Fibroblast of mammary gland (primary cell): ENCODE measurements around the gene OR10H5.
A peak's percentile ranks its signal among the peaks of the same experiment; 100 is the strongest.
"Not testable (repeated sequence)": the region's sequence is repeated elsewhere in the genome, so short reads cannot be mapped to it uniquely, and the experiment has no call there.

ENCODE experiments used
- DNase-seq: peaks from one replicate; pipeline ENCODE4 v3.0.0-alpha.2; 2010; ENCODE audit warnings: low read depth
- H3K4me3 ChIP-seq: 2 replicates; pipeline ENCODE4 v1.5.1; 2011; ENCODE audit warnings: low read depth, mild to moderate bottlenecking, low read length, moderate library complexity; ENCODE audit not compliant: control insufficient read depth
- CTCF ChIP-seq: conservative IDR thresholded peaks from 2 replicates; pipeline ENCODE4 v1.5.1; 2011; ENCODE audit warnings: low read depth, low read length, inconsistent platforms; ENCODE audit not compliant: control insufficient read depth, insufficient read depth

OR10H5 gene

GRCh38 chr19:15828121-15828610 lies 40.7 kb downstream of the OR10H5 start:
- H3K4me3 ChIP-seq = no peak overlapping the region
- no peak for DNase-seq
- no peak for TF ChIP-seq CTCF

GRCh38 chr19:15828611-15829305 lies 41.3 kb downstream of the OR10H5 start:
- H3K4me3 ChIP-seq, DNase-seq: not testable (repeated sequence)

GRCh38 chr19:15829306-15829698 lies 41.8 kb downstream of the OR10H5 start:
- no peak for DNase-seq
- no peak overlapping the region for H3K4me3 ChIP-seq
- no peak for TF ChIP-seq CTCF

- DNase-seq = no peak
- TF ChIP-seq CTCF = no peak
- no peak overlapping the region for H3K4me3 ChIP-seq
These were observed 42.3 kb downstream of the OR10H5 start for GRCh38 chr19:15829786-15830185.

GRCh38 chr19:15831626-15832025 lies 44.2 kb downstream of the OR10H5 start:
- DNase-seq = no peak
- H3K4me3 ChIP-seq = no peak overlapping the region
- TF ChIP-seq CTCF = no peak

- not testable (repeated sequence) for H3K4me3 ChIP-seq, DNase-seq
These were observed 46.8 kb downstream of the OR10H5 start for GRCh38 chr19:15834232-15834631.

- H3K4me3 ChIP-seq = peak overlapping the region; percentile 72
- not testable (repeated sequence) for DNase-seq
These were observed 48.3 kb downstream of the OR10H5 start for GRCh38 chr19:15835565-15836329.

GRCh38 chr19:15836330-15837220 lies 49.1 kb downstream of the OR10H5 start:
- H3K4me3 ChIP-seq = peak overlapping the region; percentile 72
- peak; percentile 89 for DNase-seq
- no peak for TF ChIP-seq CTCF
